ENCODE data around the gene MYCBP2. TPM values are rescaled to one million over a fixed set of nuclear protein-coding genes. Genes with fewer than 3 reads are reported as not detected.
A peak's percentile ranks its signal among the peaks of the same experiment; 100 is the strongest.

MYCBP2 gene
- total and polyA plus RNA-seq, 4 donors = 12.1 to 86.4 (median 30.0) TPM

DNA sequence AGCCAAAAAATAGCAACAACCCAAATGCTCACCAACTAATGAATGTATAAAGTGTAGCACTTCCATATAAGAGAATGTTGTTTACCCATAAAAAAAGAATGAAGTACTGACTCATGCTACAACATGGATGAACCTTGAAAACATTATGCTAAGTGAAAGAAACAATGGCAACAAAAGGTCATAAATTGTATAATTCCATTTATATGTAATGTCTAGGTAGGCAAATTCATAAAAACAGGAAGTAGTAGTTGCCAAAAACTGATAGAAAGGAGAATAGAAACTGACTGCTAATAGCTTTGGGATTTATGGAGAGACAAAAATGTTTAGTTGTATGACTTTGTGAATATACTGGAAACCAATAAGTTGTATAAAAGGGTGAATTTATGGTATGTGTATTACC is 21.6 kb downstream of the MYCBP2 start:
- Histone ChIP-seq H3K36me3 (ENCODE audit: control insufficient read depth in 4 of 4, insufficient read depth in 3 of 4, low read depth in 1 of 4, low read length in 3 of 4) (no peaks in the 10 kb centered on the region), H3K9ac (ENCODE audit: low read depth in 1 of 2, low read length in 2 of 2) (no peak overlapping the region), H3K4me1 (ENCODE audit: control insufficient read depth in 4 of 4, insufficient read depth in 4 of 4, low read length in 3 of 4) (peaks cover 0 to 15% (median 6%) of the 10 kb centered on the region in 4 donors), H3K27me3 (ENCODE audit: control insufficient read depth in 4 of 4, insufficient read depth in 4 of 4, low read length in 3 of 4) (no peaks in the 10 kb centered on the region), H3K27ac (ENCODE audit: low read depth in 1 of 2, low read length in 2 of 2) (no peak overlapping the region), H3K4me3 (ENCODE audit: low read depth in 1 of 3, low read length in 3 of 3) (no peak overlapping the region), H3K9me3 (ENCODE audit: control insufficient read depth in 4 of 4, low read length in 3 of 4) (no peaks in the 10 kb centered on the region)
- no peak for DNase-seq (ENCODE audit: low spot score)
- TF ChIP-seq HNF4G (IDR thresholded peaks at IDR 0.05) = no peak
- no peak for TF ChIP-seq SP1 (IDR thresholded peaks at IDR 0.05)
- TF ChIP-seq EGR1 (IDR thresholded peaks at IDR 0.05; ENCODE audit: low read depth in 2 of 2) = no peak
- no peak for TF ChIP-seq NR2F2 (IDR thresholded peaks at IDR 0.05)
- no peak for TF ChIP-seq RAD21 (IDR thresholded peaks at IDR 0.05)
- TF ChIP-seq TAF1 (conservative IDR thresholded peaks at IDR 0.05) = no peak
- no peak for TF ChIP-seq RXRA (IDR thresholded peaks at IDR 0.05)
- TF ChIP-seq YY1 (IDR thresholded peaks at IDR 0.05) = no peak
- TF ChIP-seq, protein P1, sequence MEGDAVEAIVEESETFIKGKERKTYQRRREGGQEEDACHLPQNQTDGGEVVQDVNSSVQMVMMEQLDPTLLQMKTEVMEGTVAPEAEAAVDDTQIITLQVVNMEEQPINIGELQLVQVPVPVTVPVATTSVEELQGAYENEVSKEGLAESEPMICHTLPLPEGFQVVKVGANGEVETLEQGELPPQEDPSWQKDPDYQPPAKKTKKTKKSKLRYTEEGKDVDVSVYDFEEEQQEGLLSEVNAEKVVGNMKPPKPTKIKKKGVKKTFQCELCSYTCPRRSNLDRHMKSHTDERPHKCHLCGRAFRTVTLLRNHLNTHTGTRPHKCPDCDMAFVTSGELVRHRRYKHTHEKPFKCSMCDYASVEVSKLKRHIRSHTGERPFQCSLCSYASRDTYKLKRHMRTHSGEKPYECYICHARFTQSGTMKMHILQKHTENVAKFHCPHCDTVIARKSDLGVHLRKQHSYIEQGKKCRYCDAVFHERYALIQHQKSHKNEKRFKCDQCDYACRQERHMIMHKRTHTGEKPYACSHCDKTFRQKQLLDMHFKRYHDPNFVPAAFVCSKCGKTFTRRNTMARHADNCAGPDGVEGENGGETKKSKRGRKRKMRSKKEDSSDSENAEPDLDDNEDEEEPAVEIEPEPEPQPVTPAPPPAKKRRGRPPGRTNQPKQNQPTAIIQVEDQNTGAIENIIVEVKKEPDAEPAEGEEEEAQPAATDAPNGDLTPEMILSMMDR (IDR thresholded peaks at IDR 0.05; ENCODE audit: low read depth, low read length, missing input control) = no peak
- no peak for TF ChIP-seq FOXA1 (IDR thresholded peaks at IDR 0.05)
- TF ChIP-seq, protein P2, sequence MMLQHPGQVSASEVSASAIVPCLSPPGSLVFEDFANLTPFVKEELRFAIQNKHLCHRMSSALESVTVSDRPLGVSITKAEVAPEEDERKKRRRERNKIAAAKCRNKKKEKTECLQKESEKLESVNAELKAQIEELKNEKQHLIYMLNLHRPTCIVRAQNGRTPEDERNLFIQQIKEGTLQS (IDR thresholded peaks at IDR 0.05) = no peak

DNA sequence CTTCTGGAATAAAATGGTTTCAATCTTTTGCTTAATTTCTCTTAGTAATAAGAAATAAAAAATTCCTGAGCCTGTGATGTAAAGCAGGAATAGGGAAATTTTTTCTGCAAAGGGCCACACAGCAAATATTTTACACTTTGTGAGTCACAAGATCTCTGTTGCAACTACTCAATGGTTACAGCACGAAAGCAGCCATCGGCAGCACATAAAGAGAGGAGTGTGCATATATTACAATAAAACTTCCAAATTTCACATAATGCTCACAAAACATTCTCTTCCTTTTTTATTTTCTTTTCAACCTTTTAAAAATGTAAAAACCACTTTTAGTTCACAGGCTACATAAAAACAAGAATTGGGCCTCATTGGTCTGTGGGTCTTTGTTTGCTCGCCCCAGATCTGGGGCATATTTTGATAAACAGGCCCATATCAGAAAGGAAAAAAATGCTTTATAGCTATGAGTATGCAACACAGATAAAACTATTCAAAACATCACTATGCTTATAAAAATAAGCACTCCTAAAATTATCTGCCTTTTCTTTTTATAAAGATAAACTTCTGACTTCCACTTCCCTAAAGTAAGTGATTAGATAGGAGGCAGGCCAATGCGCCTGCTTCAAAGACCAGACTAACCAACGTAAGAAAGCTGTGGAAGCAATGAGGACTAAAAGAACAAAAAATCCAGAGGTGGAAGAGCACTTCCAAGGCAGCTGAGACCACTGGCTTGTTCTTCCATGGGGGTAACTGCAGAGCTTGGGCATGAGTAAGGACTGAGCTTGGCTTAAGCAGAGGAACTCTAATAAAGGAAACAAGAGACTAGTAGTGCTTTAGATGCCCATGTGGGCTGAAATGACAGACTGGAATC is 26.5 kb downstream of the MYCBP2 start:
- Histone ChIP-seq H3K27ac (ENCODE audit: low read depth in 1 of 2, low read length in 2 of 2) (no peak overlapping the region), H3K9ac (ENCODE audit: low read depth in 1 of 2, low read length in 2 of 2) (no peak overlapping the region), H3K27me3 (ENCODE audit: control insufficient read depth in 4 of 4, insufficient read depth in 4 of 4, low read length in 3 of 4) (no peaks in the 10 kb centered on the region), H3K4me1 (ENCODE audit: control insufficient read depth in 4 of 4, insufficient read depth in 4 of 4, low read length in 3 of 4) (peaks cover 0 to 3% (median 0%) of the 10 kb centered on the region in 4 donors), H3K4me3 (ENCODE audit: low read depth in 1 of 3, low read length in 3 of 3) (no peak overlapping the region), H3K9me3 (ENCODE audit: control insufficient read depth in 4 of 4, low read length in 3 of 4) (no peaks in the 10 kb centered on the region), H3K36me3 (ENCODE audit: control insufficient read depth in 4 of 4, insufficient read depth in 3 of 4, low read depth in 1 of 4, low read length in 3 of 4) (peaks cover 0 to 3% (median 0%) of the 10 kb centered on the region in 4 donors)
- TF ChIP-seq YY1 (IDR thresholded peaks at IDR 0.05) (peak; percentile 18), RXRA (IDR thresholded peaks at IDR 0.05) (no peak)
- no peak for DNase-seq (ENCODE audit: low spot score)
- 75% methylated on average over 5 of the region's 5 CpGs for WGBS

DNA sequence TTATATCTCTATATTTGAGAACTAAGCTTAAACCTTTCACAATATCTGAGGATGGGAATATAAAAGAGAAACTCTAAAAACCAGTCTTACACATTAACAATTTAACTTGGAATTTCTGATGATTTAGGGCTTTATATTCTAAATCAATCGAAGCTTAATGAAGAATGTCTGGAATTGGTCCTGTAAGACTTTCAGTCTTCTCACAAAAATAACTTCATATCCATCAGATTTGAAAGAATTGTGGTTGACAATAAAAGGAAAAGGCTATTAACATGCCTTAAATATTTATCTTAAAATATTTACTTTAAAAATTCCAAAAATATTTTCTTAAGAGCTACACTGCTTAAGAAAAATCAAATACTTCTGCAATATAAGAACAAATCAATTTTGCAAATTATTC is 27.3 kb downstream of the MYCBP2 start:
- H3K27ac ChIP-seq (ENCODE audit: low read depth in 1 of 2, low read length in 2 of 2) = no peak overlapping the region
- DNase-seq (ENCODE audit: low spot score) = no peak

More for the DNA sequence above, 27.3 kb downstream of the MYCBP2 start:
- Histone ChIP-seq H3K4me3 (ENCODE audit: low read depth in 1 of 3, low read length in 3 of 3) (no peak overlapping the region), H3K9ac (ENCODE audit: low read depth in 1 of 2, low read length in 2 of 2) (no peak overlapping the region), H3K4me1 (ENCODE audit: control insufficient read depth in 4 of 4, insufficient read depth in 4 of 4, low read length in 3 of 4) (peaks cover 0 to 3% (median 0%) of the 10 kb centered on the region in 4 donors), H3K36me3 (ENCODE audit: control insufficient read depth in 4 of 4, insufficient read depth in 3 of 4, low read depth in 1 of 4, low read length in 3 of 4) (peaks cover 0 to 4% (median 0%) of the 10 kb centered on the region in 4 donors), H3K27me3 (ENCODE audit: control insufficient read depth in 4 of 4, insufficient read depth in 4 of 4, low read length in 3 of 4) (no peaks in the 10 kb centered on the region), H3K9me3 (ENCODE audit: control insufficient read depth in 4 of 4, low read length in 3 of 4) (no peaks in the 10 kb centered on the region)
- WGBS = 87% methylated on average over 1 of the region's 1 CpG
- no peak for TF ChIP-seq HNF4G (IDR thresholded peaks at IDR 0.05)
- no peak for TF ChIP-seq NR2F2 (IDR thresholded peaks at IDR 0.05)
- TF ChIP-seq, protein P2 (IDR thresholded peaks at IDR 0.05) = no peak
- TF ChIP-seq JUND (IDR thresholded peaks at IDR 0.05) = no peak
- TF ChIP-seq, protein P3, sequence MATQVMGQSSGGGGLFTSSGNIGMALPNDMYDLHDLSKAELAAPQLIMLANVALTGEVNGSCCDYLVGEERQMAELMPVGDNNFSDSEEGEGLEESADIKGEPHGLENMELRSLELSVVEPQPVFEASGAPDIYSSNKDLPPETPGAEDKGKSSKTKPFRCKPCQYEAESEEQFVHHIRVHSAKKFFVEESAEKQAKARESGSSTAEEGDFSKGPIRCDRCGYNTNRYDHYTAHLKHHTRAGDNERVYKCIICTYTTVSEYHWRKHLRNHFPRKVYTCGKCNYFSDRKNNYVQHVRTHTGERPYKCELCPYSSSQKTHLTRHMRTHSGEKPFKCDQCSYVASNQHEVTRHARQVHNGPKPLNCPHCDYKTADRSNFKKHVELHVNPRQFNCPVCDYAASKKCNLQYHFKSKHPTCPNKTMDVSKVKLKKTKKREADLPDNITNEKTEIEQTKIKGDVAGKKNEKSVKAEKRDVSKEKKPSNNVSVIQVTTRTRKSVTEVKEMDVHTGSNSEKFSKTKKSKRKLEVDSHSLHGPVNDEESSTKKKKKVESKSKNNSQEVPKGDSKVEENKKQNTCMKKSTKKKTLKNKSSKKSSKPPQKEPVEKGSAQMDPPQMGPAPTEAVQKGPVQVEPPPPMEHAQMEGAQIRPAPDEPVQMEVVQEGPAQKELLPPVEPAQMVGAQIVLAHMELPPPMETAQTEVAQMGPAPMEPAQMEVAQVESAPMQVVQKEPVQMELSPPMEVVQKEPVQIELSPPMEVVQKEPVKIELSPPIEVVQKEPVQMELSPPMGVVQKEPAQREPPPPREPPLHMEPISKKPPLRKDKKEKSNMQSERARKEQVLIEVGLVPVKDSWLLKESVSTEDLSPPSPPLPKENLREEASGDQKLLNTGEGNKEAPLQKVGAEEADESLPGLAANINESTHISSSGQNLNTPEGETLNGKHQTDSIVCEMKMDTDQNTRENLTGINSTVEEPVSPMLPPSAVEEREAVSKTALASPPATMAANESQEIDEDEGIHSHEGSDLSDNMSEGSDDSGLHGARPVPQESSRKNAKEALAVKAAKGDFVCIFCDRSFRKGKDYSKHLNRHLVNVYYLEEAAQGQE (IDR thresholded peaks at IDR 0.05) = no peak
- no peak for TF ChIP-seq FOXA2 (IDR thresholded peaks at IDR 0.05)

Data from liver (tissue), 9 donors.